Activated CD4-positive, alpha-beta T cell treated with anti-CD3 and anti-CD28 coated beads for 1 hour (primary cell): ENCODE data around the gene FUT2.

Experiments used
- DNase-seq: peaks from one replicate; pipeline ENCODE4 v3.0.0-alpha.2; 2020

Gene FUT2

DNA sequence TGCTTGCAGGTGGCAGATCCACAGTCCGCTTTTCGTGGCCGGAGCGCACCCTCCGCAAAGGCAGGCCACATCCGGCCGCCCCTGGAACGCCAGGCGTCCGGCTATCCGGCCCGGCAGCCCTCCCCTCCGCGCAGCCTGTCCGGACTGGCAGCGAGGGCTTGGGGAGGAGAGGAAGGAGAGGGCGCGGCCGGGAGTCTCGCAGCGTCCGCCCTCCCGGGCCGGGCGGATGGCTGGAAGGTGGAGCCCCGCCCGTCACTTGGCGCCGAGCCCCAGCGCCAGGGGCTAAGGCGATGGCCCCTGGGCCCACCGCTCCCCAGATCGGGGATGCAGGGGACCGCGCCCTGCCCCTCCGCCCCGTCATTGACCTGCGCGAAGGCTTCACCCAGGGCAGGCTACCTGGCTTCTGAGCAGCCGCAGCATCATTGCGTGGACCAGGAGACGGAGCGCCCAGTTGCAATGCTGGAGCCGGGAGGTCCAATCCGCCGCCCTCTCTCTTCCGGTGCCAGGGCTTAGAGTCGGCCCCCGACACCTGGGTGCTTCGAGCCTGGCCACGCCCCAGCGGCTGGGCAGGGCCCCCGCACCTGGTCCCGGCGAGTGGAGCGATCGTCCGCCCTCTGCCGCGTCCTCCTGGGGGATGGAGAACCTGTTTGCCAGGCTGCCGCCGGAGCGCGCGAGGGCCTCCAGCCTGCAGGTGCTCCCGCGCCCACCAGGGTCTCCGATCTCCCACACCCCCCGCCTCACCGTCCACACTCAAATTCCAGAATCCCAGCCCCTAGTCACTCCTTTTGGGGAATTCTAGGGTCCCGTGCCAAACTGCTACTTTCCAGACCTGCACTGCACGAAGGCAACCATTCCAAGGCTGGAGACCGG lies 57.0 kb downstream of the FUT2 start, which contains the start of gene FUT1:
TSS of gene FUT1 (minus strand) at position 146 of the 870 bp plus-strand sequence. CDS start 1,360 bp downstream, outside the sequence.
- DNase-seq: no peak

DNA sequence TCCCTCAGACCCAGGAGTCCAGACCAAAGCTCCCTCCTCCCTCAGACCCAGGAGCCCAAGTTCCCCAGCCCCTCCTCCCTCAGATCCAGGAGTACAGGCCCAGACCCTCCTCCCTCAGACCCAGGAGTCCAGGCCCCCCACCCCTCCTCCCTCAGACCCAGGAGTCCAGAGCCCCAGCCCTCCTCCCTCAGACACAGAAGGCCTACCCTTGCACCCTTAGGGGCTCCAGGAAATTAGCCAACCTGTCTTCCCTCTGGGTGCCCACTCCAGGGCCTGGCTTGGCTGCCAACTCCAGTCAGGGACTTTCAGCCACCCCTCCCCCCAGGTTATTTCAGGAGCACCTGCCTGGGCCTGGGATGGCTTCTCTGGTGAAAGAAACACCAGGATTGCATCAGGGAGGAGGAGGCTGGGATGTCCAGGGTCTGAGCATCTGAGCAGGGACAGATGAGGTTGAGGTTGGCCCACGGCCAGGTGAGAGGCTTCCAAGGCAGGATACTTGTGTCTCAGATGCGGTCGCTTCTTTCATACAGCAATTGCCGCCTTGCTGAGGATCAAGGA lies 59.4 kb downstream of the FUT2 start, which contains the start of gene FGF21:
TSS of gene FGF21 (plus strand) at position 441 of the 558 bp plus-strand sequence. CDS start 713 bp downstream, outside the sequence.
- no peak for DNase-seq
